HUES48 (cell line): Measurements from ENCODE around the gene STUM.

Experiments used
- H3K27ac ChIP-seq: one replicate; pipeline ENCODE4 v1.7.0; 2013; ENCODE audit warnings: low read depth, low read length, inconsistent platforms
- H3K27me3 ChIP-seq: 2 replicates; pipeline ENCODE4 v1.6.1; 2013; ENCODE audit warnings: mild to moderate bottlenecking, low read length; ENCODE audit not compliant: control insufficient read depth, insufficient read depth
- H3K36me3 ChIP-seq: 2 replicates; pipeline ENCODE4 v1.6.1; 2013; ENCODE audit warnings: low read length; ENCODE audit not compliant: control insufficient read depth, insufficient read depth
- H3K4me1 ChIP-seq: 2 replicates; pipeline ENCODE4 v1.6.1; 2013; ENCODE audit warnings: mild to moderate bottlenecking, low read length; ENCODE audit not compliant: control insufficient read depth, insufficient read depth
- H3K4me3 ChIP-seq: 2 replicates; pipeline ENCODE4 v1.5.1; 2013; ENCODE audit warnings: mild to moderate bottlenecking, low read depth, low read length
- H3K9ac ChIP-seq: 2 replicates; pipeline ENCODE4 v1.6.1; 2013; ENCODE audit warnings: mild to moderate bottlenecking, low read depth, low read length, moderate library complexity
- H3K9me3 ChIP-seq: 2 replicates; pipeline ENCODE4 v1.6.1; 2013; ENCODE audit warnings: low read length; ENCODE audit not compliant: control insufficient read depth, insufficient read depth

Gene STUM

DNA sequence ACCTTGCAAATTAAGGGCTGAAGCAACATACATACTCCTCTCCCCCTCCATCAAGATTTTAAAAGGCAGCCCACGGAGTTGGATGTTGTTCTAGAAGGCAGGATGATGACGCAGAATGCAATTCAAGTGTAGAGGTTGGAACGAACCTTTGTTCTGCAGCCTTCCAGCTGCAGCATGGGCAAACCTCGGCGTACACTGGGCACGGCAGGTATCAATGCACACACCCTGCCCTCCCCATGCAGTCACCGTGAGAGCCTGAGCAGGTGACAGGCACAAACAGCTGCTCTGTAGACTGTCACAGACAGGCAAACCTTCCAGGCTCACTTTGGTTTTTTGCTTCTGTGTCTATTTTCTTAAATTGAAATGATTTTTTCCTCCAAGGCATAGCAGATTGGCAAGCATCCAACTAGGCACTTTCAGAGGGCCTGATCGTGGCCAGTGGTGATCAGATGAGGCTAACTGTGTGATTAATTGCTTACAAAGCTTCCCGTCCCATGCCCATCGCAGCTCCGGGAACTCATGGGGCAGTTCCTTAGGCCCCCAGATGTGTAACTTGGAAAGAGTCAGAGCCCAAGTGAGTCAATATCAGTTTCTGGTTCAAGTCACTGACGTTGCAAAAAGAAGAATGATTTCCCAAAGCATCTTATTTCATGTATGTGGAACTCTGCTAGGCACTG, 108.2 kb downstream of the STUM start:
- H3K36me3 ChIP-seq: no peaks in the 10 kb centered on the region

DNA sequence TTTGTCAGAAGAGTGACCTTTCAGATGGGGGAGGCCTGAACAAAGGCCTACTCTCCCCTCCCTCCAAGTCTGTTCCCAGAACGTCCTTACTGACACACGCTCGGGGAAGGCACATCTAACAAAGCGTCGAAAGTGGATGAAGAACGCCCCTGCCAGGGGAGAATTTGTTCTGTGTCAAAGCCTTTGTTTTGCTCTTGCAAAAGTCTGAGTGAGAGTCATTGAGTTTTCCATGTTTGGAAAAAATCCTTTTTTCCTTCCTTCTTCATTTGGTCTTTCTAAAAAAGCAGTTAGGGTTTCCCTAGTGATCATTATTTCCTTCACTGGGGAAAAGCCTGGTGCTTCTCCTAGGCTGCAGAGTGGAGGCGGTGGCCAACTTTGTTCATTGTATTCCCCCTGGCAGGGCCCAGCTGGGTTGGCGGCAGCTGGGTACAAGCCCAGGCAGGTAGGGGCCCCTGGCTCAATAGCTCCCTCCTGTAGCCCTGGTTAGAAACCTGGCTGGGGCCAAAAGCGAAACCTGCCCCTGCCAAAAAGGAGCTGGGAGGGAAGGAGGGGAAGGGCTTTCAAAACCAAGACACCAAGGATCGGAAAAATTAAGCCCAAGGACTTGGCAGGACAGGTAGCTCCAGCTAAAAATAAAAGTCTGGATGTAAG, 109.5 kb downstream of the STUM start:
- no peaks in the 10 kb centered on the region for H3K9me3 ChIP-seq
- no peak overlapping the region for H3K4me3 ChIP-seq
- H3K27me3 ChIP-seq: no peaks in the 10 kb centered on the region
- H3K27ac ChIP-seq: no peak overlapping the region
- no peaks in the 10 kb centered on the region for H3K36me3 ChIP-seq
- no peak overlapping the region for H3K9ac ChIP-seq
- peaks cover 67% of the 10 kb centered on the region for H3K4me1 ChIP-seq

More for the DNA sequence above, 108.2 kb downstream of the STUM start:
- Histone ChIP-seq H3K4me1 (peaks cover 55% of the 10 kb centered on the region), H3K9me3 (no peaks in the 10 kb centered on the region), H3K4me3 (no peak overlapping the region), H3K9ac (no peak overlapping the region), H3K27me3 (no peaks in the 10 kb centered on the region), H3K27ac (no peak overlapping the region)

DNA sequence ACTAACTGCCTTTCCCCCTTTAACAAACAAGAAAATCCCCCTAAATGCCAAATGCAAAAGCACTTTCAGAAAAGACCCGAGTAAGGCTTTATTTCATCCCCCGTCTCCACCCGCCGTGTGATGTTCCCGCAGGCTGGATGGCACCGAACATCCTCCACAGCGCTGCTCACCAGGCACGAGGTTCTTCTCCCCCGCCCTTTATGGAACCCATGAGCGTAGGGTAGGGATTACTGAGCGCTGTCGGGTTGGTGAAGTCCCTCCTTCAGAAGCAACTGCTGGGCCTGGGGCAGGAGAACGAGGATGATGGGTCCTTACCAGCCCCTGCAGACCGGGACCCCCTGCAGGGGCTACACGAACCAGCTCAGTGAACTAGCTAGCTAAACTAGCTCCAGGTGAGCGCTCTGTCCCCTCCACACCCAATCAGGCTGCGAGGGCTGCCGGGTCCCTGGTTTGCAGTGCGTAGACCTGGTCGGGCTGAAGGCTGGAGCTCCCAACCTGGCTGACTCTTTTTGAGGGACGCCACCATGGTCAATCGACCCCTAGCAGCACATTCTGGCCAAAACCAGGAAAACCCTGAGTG, 110.1 kb downstream of the STUM start:
- Histone ChIP-seq H3K9ac (no peak overlapping the region), H3K36me3 (no peaks in the 10 kb centered on the region), H3K9me3 (no peaks in the 10 kb centered on the region), H3K4me3 (no peak overlapping the region), H3K4me1 (peaks cover 62% of the 10 kb centered on the region), H3K27ac (no peak overlapping the region), H3K27me3 (no peaks in the 10 kb centered on the region)
